Cortex of kidney (tissue), 1 donor: Measurements from ENCODE around the gene MAP2K2.
A peak's percentile ranks its signal among the peaks of the same experiment; 100 is the strongest.

Source experiments
- DNase-seq: peaks from one replicate; lab custom pipeline; 2025; lab: John Stamatoyannopoulos, UW

Gene MAP2K2

GRCh38 chr19:4077800-4078684 lies 45.9 kb downstream of the MAP2K2 start:
- DNase-seq: no peak

GRCh38 chr19:4077007-4077374 lies 46.9 kb downstream of the MAP2K2 start:
- no peak for DNase-seq

- no peak for DNase-seq
These were observed 48.5 kb downstream of the MAP2K2 start for GRCh38 chr19:4075373-4075772.

GRCh38 chr19:4071610-4072009 lies 52.3 kb downstream of the MAP2K2 start:
- DNase-seq: no peak

- DNase-seq: no peak
These were observed 54.5 kb downstream of the MAP2K2 start for GRCh38 chr19:4069331-4069959.

GRCh38 chr19:4068047-4068966 lies 55.6 kb downstream of the MAP2K2 start:
- no peak for DNase-seq

GRCh38 chr19:4067396-4068046 lies 56.4 kb downstream of the MAP2K2 start:
- DNase-seq: no peak

- no peak for DNase-seq
These were observed 57.1 kb downstream of the MAP2K2 start, which contains the start of gene ZBTB7A for GRCh38 chr19:4066682-4067395. Gene ZBTB7A, minus strand, starts transcription at chr19:4066899. Its CDS starts 11,667 bp downstream, at chr19:4055232.

GRCh38 chr19:4066176-4066606 lies 57.7 kb downstream of the MAP2K2 start:
- DNase-seq: no peak

- DNase-seq: peak; percentile 94
These were observed 58.3 kb downstream of the MAP2K2 start for GRCh38 chr19:4065430-4066175.

GRCh38 chr19:4064496-4065260 lies 59.2 kb downstream of the MAP2K2 start:
- DNase-seq: no peak

GRCh38 chr19:4064149-4064495 lies 59.8 kb downstream of the MAP2K2 start:
- DNase-seq: no peak

- DNase-seq: no peak
These were observed 60.4 kb downstream of the MAP2K2 start for GRCh38 chr19:4063369-4064148.

GRCh38 chr19:4062419-4063368 lies 61.2 kb downstream of the MAP2K2 start:
- DNase-seq: no peak

GRCh38 chr19:4061683-4062418 lies 62.1 kb downstream of the MAP2K2 start:
- no peak for DNase-seq

- DNase-seq: no peak
These were observed 62.7 kb downstream of the MAP2K2 start for GRCh38 chr19:4061178-4061682.
